Measurements from ENCODE around the gene TTLL1.

DNA sequence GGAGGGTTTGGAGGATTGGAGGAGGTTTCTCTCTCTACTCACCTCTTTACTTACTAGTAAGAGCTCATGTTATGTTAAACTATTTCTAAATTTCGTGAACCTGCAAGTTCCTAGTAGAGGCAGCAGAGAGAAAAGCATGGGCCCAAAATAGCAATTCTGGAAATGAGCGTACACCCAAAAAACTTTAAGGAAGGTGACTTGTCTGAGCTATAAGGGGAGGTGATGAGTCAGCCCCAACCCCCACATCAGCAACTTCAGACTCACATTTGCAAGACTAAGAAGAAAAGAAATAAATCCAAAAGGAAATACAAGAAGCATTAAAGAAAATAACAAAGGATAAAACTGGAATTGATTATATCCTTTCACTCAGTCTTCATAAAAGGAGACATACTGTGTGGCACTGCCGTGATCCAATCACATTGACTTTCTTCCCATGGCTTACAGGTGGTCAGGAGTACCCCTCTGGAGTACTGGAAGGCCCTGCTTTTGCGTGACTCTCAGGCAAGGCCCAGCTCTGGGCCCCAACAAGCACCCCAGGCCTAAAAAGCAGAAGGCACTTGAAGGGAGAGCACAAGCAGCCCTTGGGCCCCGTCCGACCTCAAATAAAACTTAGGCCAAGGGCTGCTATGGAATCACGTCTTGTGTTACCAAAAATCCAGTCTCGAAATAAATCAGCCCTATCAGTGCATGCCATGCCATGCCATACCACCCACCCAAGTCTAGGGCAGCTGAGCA, 88.6 kb downstream of the TTLL1 start:
- TF ChIP-seq, protein P1, sequence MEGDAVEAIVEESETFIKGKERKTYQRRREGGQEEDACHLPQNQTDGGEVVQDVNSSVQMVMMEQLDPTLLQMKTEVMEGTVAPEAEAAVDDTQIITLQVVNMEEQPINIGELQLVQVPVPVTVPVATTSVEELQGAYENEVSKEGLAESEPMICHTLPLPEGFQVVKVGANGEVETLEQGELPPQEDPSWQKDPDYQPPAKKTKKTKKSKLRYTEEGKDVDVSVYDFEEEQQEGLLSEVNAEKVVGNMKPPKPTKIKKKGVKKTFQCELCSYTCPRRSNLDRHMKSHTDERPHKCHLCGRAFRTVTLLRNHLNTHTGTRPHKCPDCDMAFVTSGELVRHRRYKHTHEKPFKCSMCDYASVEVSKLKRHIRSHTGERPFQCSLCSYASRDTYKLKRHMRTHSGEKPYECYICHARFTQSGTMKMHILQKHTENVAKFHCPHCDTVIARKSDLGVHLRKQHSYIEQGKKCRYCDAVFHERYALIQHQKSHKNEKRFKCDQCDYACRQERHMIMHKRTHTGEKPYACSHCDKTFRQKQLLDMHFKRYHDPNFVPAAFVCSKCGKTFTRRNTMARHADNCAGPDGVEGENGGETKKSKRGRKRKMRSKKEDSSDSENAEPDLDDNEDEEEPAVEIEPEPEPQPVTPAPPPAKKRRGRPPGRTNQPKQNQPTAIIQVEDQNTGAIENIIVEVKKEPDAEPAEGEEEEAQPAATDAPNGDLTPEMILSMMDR (IDR thresholded peaks at IDR 0.05) = no peak
- no peak for TF ChIP-seq POLR2A (IDR thresholded peaks at IDR 0.05)

Data from esophagus squamous epithelium (tissue), 4 donors.